Measurements from ENCODE around the gene E2F4.

GRCh38 chr16:67212766-67213165 is 20.8 kb downstream of the E2F4 start:
- TF ChIP-seq, protein P1, sequence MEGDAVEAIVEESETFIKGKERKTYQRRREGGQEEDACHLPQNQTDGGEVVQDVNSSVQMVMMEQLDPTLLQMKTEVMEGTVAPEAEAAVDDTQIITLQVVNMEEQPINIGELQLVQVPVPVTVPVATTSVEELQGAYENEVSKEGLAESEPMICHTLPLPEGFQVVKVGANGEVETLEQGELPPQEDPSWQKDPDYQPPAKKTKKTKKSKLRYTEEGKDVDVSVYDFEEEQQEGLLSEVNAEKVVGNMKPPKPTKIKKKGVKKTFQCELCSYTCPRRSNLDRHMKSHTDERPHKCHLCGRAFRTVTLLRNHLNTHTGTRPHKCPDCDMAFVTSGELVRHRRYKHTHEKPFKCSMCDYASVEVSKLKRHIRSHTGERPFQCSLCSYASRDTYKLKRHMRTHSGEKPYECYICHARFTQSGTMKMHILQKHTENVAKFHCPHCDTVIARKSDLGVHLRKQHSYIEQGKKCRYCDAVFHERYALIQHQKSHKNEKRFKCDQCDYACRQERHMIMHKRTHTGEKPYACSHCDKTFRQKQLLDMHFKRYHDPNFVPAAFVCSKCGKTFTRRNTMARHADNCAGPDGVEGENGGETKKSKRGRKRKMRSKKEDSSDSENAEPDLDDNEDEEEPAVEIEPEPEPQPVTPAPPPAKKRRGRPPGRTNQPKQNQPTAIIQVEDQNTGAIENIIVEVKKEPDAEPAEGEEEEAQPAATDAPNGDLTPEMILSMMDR (IDR thresholded peaks at IDR 0.05): no peak
- TF ChIP-seq POLR2A (IDR thresholded peaks at IDR 0.05) (no peak), POLR2AphosphoS5 (IDR thresholded peaks at IDR 0.05) (no peak)

Data from stomach (tissue), 4 donors.